AG09319 (cell line): ENCODE data around the gene KIR2DL3.
"Not testable (repeated sequence)": the region's sequence is repeated elsewhere in the genome, so short reads cannot be mapped to it uniquely, and the experiment has no call there.

Experiments
- DNase-seq: peaks from one replicate; pipeline ENCODE4 v3.0.0-alpha.2; 2010; ENCODE audit warnings: low read depth; ENCODE audit errors: extremely low read depth
- CTCF ChIP-seq: IDR thresholded peaks from 2 replicates; pipeline ENCODE4 v1.5.1; 2011; ENCODE audit warnings: low read depth, mild to moderate bottlenecking, inconsistent platforms, low read length, moderate library complexity

The KIR2DL3 gene

GRCh38 chr19:54766464-54766863, 28.2 kb downstream of the KIR2DL3 start:
- DNase-seq: not testable (repeated sequence)

DNA sequence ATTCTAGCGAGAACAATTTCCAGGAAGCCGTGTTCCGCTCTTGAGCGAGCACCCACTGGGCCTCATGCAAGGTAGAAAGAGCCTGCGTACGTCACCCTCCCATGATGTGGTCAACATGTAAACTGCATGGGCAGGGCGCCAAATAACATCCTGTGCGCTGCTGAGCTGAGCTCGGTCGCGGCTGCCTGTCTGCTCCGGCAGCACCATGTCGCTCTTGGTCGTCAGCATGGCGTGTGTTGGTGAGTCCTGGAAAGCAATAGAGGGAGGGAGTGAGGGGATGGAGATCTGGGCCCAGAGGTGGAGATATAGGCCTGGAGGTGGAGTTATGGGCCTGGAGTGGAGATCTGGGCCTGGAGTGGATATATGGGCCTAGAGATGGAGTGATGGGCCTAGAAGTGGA, 31.3 kb downstream of the KIR2DL3 start, which contains the start of gene KIR2DL1:
TSS of gene KIR2DL1 (plus strand) at position 148 of the 400 bp plus-strand sequence. CDS start at position 206, 58 bp downstream.
- not testable (repeated sequence) for DNase-seq

DNA sequence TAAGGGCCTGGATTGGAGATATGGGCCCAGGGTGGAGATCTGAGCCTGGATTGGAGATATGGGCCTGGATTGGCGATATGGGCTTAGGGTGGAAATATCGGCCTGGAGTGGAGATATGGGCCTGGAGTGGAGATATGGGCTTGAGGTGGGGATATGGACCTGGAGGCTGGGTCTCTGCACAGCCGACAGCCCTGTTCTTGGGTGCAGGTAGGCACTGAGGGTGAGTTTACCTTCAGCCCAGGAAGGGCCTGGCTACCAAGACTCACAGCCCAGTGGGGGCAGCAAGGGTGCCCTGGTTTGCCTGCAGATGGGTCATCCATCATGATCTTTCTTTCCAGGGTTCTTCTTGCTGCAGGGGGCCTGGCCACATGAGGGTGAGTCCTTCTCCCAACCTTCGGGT, 32.2 kb downstream of the KIR2DL3 start:
- not testable (repeated sequence) for DNase-seq

DNA sequence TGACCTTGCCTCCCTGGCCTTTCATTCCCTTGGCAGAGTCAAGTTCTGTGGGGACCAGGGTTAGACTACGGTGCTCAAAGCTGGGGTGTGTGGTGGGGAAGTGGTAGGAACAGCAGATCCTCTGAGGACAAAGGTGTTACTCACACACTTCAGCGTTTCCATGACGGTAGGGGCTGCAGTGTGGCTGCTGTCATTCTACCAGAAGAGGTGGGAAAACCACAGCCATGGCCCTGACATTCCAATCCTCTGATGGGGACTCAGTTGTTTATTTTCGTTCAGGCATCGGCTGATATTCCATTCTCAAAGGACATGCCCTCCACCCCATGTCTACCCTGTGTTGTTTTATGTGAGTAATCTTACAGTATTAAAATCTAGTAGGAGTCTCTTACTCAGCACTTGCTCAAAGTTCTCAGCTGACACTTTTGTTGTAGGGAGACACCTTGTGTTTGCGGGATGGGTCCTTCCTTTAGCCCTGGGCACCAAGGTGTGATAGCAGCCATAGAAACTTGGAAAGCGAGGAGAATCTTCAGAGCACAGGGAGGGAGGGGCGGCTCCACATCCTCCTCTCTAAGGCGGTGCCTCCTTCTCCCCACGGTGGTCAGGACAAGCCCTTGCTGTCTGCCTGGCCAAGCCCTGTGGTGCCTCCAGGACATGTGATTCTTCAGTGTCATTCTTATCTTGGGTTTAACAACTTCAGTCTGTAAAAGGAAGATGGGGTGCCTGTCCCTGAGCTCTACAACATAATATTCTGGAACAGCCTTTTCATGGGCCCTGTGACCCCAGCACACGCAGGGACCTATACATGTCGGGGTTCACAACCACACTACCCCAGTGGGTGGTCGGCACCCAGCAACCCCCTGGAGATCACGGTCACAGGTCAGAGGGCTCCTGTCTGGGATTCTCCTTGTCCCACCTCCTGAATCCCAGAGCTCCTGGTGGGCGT, 33.0 kb downstream of the KIR2DL3 start:
- not testable (repeated sequence) for DNase-seq

- not testable (repeated sequence) for DNase-seq
Measured at GRCh38 chr19:54772666-54773065, 34.4 kb downstream of the KIR2DL3 start.

DNA sequence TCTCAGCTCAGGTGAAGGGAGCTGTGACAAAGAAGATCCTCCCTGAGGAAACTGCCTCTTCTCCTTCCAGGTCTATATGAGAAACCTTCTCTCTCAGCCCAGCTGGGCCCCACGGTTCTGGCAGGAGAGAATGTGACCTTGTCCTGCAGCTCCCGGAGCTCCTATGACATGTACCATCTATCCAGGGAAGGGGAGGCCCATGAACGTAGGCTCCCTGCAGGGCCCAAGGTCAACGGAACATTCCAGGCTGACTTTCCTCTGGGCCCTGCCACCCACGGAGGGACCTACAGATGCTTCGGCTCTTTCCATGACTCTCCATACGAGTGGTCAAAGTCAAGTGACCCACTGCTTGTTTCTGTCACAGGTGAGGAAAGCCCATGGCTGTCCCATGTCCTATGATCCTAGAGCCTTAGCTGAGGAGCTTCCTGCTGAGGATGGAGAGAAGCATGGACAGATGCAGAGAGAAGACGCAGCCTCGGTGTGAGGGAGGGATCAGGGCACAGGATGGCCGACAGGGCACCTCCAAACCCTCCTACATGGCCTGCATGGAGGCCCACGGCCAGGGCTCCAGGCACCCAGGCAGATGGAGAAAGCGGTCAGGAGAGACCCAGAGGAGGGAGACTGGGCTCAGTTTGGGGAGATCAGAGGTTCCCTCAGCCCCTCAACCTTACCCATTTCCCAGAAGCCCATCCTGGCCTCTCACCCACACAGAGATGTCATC, 36.9 kb downstream of the KIR2DL3 start:
- not testable (repeated sequence) for DNase-seq

GRCh38 chr19:54775830-54776229, 37.5 kb downstream of the KIR2DL3 start:
- not testable (repeated sequence) for DNase-seq

DNA sequence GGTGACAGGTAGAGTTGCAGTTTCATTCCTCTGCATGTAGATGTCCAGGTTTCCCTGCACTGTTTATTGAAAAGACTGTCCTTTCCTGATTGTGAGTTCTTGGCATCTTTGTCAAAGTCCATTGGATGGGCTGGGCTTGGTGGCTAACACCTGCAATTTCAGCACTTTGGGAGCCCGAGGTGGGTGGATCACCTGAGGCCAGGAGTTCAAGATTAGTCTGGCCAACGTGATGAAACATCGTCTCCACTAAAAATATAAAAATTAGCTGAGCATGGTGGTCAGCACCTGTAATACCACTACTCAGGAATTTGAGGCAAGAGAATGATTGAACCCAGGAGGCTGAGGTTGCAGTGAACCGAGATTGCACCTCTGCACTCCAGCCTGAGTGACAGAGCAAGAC, 39.5 kb downstream of the KIR2DL3 start:
- not testable (repeated sequence) for DNase-seq

- DNase-seq: not testable (repeated sequence)
Measured at GRCh38 chr19:54778896-54779295, 40.6 kb downstream of the KIR2DL3 start.

DNA sequence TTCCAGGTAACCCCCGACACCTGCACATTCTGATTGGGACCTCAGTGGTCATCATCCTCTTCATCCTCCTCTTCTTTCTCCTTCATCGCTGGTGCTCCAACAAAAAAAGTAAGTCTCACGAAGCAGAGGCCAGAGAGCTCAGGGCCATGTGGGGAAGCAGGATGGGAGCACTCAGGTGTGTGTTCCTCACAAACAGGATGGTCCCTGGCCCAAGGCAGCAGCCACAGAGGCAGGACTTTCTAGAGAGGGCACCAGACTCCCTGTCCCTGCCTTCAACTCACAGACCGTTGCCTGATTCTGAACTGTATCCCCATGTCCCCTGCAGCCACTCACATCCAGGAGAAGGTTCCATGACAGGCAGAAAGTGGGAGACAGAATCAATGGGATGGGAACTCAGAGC, 44.6 kb downstream of the KIR2DL3 start:
- DNase-seq: not testable (repeated sequence)

GRCh38 chr19:54786091-54786723, 47.9 kb downstream of the KIR2DL3 start:
- DNase-seq: not testable (repeated sequence)

GRCh38 chr19:54788154-54788553, 49.8 kb downstream of the KIR2DL3 start:
- not testable (repeated sequence) for DNase-seq

GRCh38 chr19:54790711-54791110, 52.4 kb downstream of the KIR2DL3 start:
- TF ChIP-seq CTCF: no peak
- no peak for DNase-seq

DNA sequence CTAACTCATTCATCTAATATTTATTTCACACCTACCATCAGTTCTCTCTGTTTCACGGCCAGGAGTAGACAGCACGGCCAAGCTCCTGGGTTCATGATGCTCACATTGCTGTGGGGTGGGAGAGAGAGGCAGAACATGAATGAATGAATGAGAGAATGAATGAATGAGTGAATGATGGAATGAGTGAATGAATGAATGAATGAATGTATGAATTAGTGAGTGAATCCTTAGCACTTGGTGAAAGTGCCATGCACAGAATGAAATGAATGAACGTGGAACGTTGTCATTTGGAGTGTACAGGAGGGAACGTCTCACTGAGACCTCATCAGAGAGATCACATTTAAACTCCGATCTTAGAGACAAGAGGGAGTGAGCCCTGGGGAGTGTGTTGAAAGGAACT, 53.2 kb downstream of the KIR2DL3 start:
- no peak for TF ChIP-seq CTCF
- no peak for DNase-seq
